Calu3 (cell line): ENCODE data around the gene SOAT1. TPM values are rescaled to one million over a fixed set of nuclear protein-coding genes. Genes with fewer than 3 reads are reported as not detected.
"Not testable (repeated sequence)": the region's sequence is repeated elsewhere in the genome, so short reads cannot be mapped to it uniquely, and the experiment has no call there.

Experiments used
- BruUV-seq: library from RNA; stranded (reverse); fragments of 400-500 nt; replicated peaks from 2 replicates; lab custom pipeline; 2021; lab: Mats Ljungman, UMichigan
- CTCF ChIA-PET: fragments of 300-600 bp; sonication (Branson Sonifier 250); formaldehyde crosslinking; loops from one replicate; lab custom pipeline; 2022; ENCODE audit warnings: antibody characterized with exemption; lab: Charles Lee
- DNase-seq: peaks from one replicate; pipeline ENCODE4 v3.0.0; 2022
- H3K27ac Mint-ChIP-seq: one replicate; pipeline ENCODE4 v1.8.0; 2022; ENCODE audit warnings: mixed read lengths; ENCODE audit not compliant: unreplicated experiment
- H3K27me3 Mint-ChIP-seq: one replicate; pipeline ENCODE4 v1.8.0; 2022; ENCODE audit warnings: mixed read lengths; ENCODE audit not compliant: unreplicated experiment
- H3K36me3 Mint-ChIP-seq: one replicate; pipeline ENCODE4 v1.8.0; 2022; ENCODE audit warnings: mild to moderate bottlenecking, moderate library complexity, mixed read lengths; ENCODE audit not compliant: insufficient read depth, unreplicated experiment
- H3K4me1 Mint-ChIP-seq: one replicate; pipeline ENCODE4 v1.8.0; 2022; ENCODE audit warnings: mild to moderate bottlenecking, low read depth, mixed read lengths; ENCODE audit not compliant: unreplicated experiment
- H3K4me3 Mint-ChIP-seq: one replicate; pipeline ENCODE4 v1.8.0; 2022; ENCODE audit warnings: mild to moderate bottlenecking, low read depth, moderate library complexity, mixed read lengths; ENCODE audit not compliant: unreplicated experiment
- H3K9me3 Mint-ChIP-seq: one replicate; pipeline ENCODE4 v1.8.0; 2022; ENCODE audit warnings: low read depth, mixed read lengths; ENCODE audit not compliant: unreplicated experiment
- intact Hi-C: fragments of 100-400 bp; cut with micrococcal nuclease; formaldehyde crosslinking; loops from one replicate; pipeline ENCODE4 v1.10.0; 2022; ENCODE audit not compliant: unreplicated experiment
- total RNA-seq: library from RNA; stranded (reverse); gene quantifications from 2 replicates; pipeline ENCODE4 v1.2.3, GENCODE V29; 2022
- TF ChIP-seq, protein P1 (sequence below): fragments of 200-600 bp; IDR thresholded peaks from one replicate; pipeline ENCODE4 v1.8.0; 2022; ENCODE audit warnings: antibody characterized with exemption; ENCODE audit not compliant: unreplicated experiment

The SOAT1 gene
- total RNA-seq, 1 experiment from 2014 or later, result 190 TPM

DNA sequence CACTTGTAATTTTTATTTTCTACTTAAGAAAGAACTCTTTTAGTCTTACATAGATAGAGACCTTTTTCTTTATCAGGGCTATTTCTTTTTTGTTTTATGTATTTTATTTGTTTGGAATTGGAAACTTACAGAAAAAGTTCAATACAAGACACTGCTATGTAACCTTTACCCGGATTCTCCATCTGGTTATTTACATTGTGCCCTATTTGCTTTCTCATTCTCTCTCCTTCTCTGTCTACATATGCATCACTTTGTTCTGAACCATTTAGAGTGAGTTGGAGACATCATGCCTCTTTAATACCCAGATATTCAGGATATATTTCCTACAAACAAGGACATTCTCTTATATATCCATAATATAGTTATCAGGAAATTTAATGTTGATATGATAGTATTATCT lies 90.4 kb downstream of the SOAT1 start:
- H3K4me1 Mint-ChIP-seq, result no peaks in the 10 kb centered on the region
- no peaks in the 10 kb centered on the region for H3K9me3 Mint-ChIP-seq
- H3K27ac Mint-ChIP-seq, result no peak overlapping the region
- no peak overlapping the region for H3K4me3 Mint-ChIP-seq
- CTCF ChIA-PET, result interaction anchor here (0.7 kb wide), 1 partner anchor 19 kb away, joined by 5 read pairs; no protein-coding TSS in a partner anchor
- H3K36me3 Mint-ChIP-seq, result no peaks in the 10 kb centered on the region
- TF ChIP-seq, protein P1, sequence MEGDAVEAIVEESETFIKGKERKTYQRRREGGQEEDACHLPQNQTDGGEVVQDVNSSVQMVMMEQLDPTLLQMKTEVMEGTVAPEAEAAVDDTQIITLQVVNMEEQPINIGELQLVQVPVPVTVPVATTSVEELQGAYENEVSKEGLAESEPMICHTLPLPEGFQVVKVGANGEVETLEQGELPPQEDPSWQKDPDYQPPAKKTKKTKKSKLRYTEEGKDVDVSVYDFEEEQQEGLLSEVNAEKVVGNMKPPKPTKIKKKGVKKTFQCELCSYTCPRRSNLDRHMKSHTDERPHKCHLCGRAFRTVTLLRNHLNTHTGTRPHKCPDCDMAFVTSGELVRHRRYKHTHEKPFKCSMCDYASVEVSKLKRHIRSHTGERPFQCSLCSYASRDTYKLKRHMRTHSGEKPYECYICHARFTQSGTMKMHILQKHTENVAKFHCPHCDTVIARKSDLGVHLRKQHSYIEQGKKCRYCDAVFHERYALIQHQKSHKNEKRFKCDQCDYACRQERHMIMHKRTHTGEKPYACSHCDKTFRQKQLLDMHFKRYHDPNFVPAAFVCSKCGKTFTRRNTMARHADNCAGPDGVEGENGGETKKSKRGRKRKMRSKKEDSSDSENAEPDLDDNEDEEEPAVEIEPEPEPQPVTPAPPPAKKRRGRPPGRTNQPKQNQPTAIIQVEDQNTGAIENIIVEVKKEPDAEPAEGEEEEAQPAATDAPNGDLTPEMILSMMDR, result no peak
- BruUV-seq, result no TSS peak
- intact Hi-C loops, result no loop called here
- no peak for DNase-seq
- H3K27me3 Mint-ChIP-seq, result no peaks in the 10 kb centered on the region

DNA sequence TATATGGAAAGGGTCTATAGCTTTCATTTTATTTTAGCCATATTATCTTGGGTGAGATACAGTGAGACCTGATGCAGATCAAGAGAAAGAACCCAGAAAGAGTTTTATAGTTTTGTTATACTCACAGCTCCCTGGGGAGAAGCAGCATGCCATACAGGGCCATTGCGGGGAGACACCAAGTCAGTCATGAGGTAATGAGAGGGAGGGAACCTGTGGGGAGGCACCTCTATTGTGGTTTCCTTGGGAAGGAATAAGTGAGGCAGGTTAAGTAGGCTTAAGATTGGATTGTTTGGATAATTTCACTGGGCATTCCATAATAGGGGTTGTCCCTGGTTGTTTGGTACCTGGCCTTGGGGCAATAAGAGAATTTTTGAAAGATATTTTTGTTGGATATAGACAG lies 91.9 kb downstream of the SOAT1 start:
- no TSS peak for BruUV-seq
- H3K27ac Mint-ChIP-seq, result no peak overlapping the region

DNA sequence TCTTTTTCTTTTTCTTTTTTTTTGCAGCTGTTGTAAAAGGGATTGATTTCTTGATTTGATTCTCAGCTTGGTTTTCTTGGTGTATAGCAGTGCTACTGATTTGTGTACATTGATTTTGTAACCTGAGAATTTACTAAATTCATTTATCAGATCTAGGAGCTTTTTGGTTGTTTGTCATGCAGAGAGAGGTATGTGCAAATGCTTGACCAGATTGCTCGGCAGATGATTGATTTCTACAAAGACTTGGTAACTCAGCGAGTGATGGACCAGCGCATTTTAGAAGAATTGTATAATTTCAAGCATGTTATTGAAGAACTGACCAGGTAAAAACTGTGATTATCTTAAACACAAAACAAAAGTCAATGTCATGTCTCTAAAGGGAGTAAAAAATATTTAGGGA lies 100.1 kb downstream of the SOAT1 start:
- H3K9me3 Mint-ChIP-seq, result peaks cover 15% of the 10 kb centered on the region
- no peak for DNase-seq
- no peak overlapping the region for H3K4me3 Mint-ChIP-seq
- H3K36me3 Mint-ChIP-seq, result no peaks in the 10 kb centered on the region
- peaks cover 15% of the 10 kb centered on the region for H3K27me3 Mint-ChIP-seq
- TF ChIP-seq, protein P1, result no peak
- no peaks in the 10 kb centered on the region for H3K4me1 Mint-ChIP-seq
- no TSS peak for BruUV-seq
- H3K27ac Mint-ChIP-seq, result no peak overlapping the region
- CTCF ChIA-PET, result no interaction called here
- intact Hi-C loops, result no loop called here

More for the DNA sequence above, 91.9 kb downstream of the SOAT1 start:
- no peak for DNase-seq
- Mint-ChIP-seq H3K4me1 (no peaks in the 10 kb centered on the region), H3K4me3 (no peak overlapping the region), H3K27me3 (no peaks in the 10 kb centered on the region), H3K36me3 (no peaks in the 10 kb centered on the region), H3K9me3 (no peaks in the 10 kb centered on the region)
- CTCF ChIA-PET, result no interaction called here
- TF ChIP-seq, protein P1, result no peak
- intact Hi-C loops, result no loop called here

DNA sequence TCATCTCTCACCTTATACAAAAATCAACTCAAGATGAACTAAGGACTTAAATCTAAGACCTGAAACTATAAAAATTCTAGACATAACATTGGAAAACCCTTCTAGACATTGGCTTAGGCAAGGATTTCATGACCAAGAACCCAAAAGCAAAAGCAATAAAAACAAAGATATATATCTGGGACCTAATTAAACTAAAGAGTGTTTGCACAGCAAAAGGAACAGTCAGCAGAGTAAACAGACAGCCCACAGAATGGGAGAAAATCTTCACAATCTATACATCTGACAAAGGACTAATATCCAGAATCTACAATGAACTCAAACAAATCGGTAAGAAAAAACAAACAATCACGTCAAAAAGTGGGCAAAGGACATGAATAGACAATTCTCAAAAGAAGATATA lies 105.8 kb downstream of the SOAT1 start:
- H3K9me3 Mint-ChIP-seq, H3K36me3 Mint-ChIP-seq, BruUV-seq, intact Hi-C loops, H3K27ac Mint-ChIP-seq, H3K4me1 Mint-ChIP-seq, DNase-seq, CTCF ChIA-PET, H3K4me3 Mint-ChIP-seq: not testable (repeated sequence)
- H3K27me3 Mint-ChIP-seq, result peaks cover 21% of the 10 kb centered on the region

Other genes with a start within 250 kb of the SOAT1 start
- 38.8 and 40.0 TPM in 2 replicates for gene TOR3A, start 211.7 kb upstream of the SOAT1 start, total RNA-seq
- gene ABL2, start 64.1 kb upstream of the SOAT1 start, total RNA-seq, result 38.8 and 47.8 TPM in 2 replicates
- gene AXDND1, start 72.2 kb downstream of the SOAT1 start, total RNA-seq, result 0.50 and 0.64 TPM in 2 replicates